Measurements from ENCODE around the gene ZPR1.

DNA sequence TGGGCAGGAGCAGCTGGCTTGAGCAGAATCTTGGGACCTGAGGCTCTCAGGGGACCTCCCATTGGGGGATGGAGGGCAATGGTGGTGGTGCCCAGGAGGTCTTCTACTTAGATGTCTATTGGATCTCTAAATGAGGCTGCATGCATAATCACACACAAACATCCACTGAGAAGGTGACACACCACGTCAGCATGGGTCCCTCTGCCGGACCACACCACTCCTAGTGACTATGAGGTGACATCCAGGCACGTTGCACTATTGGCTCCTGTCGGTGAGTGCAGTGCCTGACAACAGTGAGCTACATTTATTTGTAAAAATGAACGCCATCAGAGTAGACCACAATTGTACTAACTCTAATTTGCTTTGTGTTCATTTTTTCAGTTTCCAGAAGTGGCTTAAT, 37.6 kb upstream of the ZPR1 start:
- TF ChIP-seq CTCF (IDR thresholded peaks at IDR 0.05; ENCODE audit: poor library complexity, severe bottlenecking) (no peak), RAD21 (conservative IDR thresholded peaks at IDR 0.05) (no peak), TAF1 (IDR thresholded peaks at IDR 0.05; ENCODE audit: low read depth) (no peak), SMC3 (conservative IDR thresholded peaks at IDR 0.05; ENCODE audit: poor library complexity) (no peak), REST (IDR thresholded peaks at IDR 0.05; ENCODE audit: borderline replicate concordance) (no peak), EZH2 (IDR thresholded peaks at IDR 0.05; ENCODE audit: borderline replicate concordance, insufficient read depth, low read length, poor library complexity, severe bottlenecking) (no peak), POLR2AphosphoS5 (IDR thresholded peaks at IDR 0.05) (no peak), EP300 (conservative IDR thresholded peaks at IDR 0.05; ENCODE audit: poor library complexity, severe bottlenecking) (no peak)
